ENCODE measurements around the gene PDIA5.

PDIA5 gene

GRCh38 chr3:123047062-123047319 is 19.8 kb upstream of the PDIA5 start:
- Histone ChIP-seq H3K36me3 (ENCODE audit: insufficient read depth, low read length) (no peaks in the 10 kb centered on the region), H3K27ac (no peak overlapping the region), H3K9me3 (ENCODE audit: low read depth, low read length) (no peaks in the 10 kb centered on the region), H3K9ac (ENCODE audit: insufficient read length) (no peak overlapping the region), H3K4me3 (no peak overlapping the region)
- no peak for DNase-seq (ENCODE audit: low read depth, low spot score)
- TF ChIP-seq FOXP2 (optimal IDR thresholded peaks at IDR 0.05; ENCODE audit: control extremely low read depth, extremely low read length, insufficient read depth) = no peak
- no peak for TF ChIP-seq EZH2 (IDR thresholded peaks at IDR 0.05)
- TF ChIP-seq POLR2AphosphoS5 (IDR thresholded peaks at IDR 0.05; ENCODE audit: borderline replicate concordance, low read depth, low read length) = no peak

- Histone ChIP-seq H3K36me3 (ENCODE audit: insufficient read depth, low read length) (no peaks in the 10 kb centered on the region), H3K9me3 (ENCODE audit: low read depth, low read length) (no peaks in the 10 kb centered on the region), H3K27ac (peak overlapping the region; percentile 90), H3K9ac (ENCODE audit: insufficient read length) (peak overlapping the region; percentile 17), H3K4me3 (peak overlapping the region; percentile 46)
- DNase-seq (ENCODE audit: low read depth, low spot score) = peak; percentile 97
- TF ChIP-seq FOXP2 (optimal IDR thresholded peaks at IDR 0.05; ENCODE audit: control extremely low read depth, extremely low read length, insufficient read depth) = peak; percentile 99
- TF ChIP-seq EZH2 (IDR thresholded peaks at IDR 0.05) = no peak
- peak; percentile 59; the same call in 1 of the 2 replicates for TF ChIP-seq POLR2AphosphoS5 (IDR thresholded peaks at IDR 0.05; ENCODE audit: borderline replicate concordance, low read depth, low read length)
Observed at GRCh38 chr3:123048480-123049237, 18.2 kb upstream of the PDIA5 start.

GRCh38 chr3:123050666-123051065 is 16.2 kb upstream of the PDIA5 start:
- no peaks in the 10 kb centered on the region for H3K36me3 ChIP-seq (ENCODE audit: insufficient read depth, low read length)
- H3K4me3 ChIP-seq = peak overlapping the region; percentile 4; the same call in 1 of the 2 replicates
- H3K9me3 ChIP-seq (ENCODE audit: low read depth, low read length) = no peaks in the 10 kb centered on the region
- no peak for TF ChIP-seq FOXP2 (optimal IDR thresholded peaks at IDR 0.05; ENCODE audit: control extremely low read depth, extremely low read length, insufficient read depth)
- TF ChIP-seq POLR2AphosphoS5 (IDR thresholded peaks at IDR 0.05; ENCODE audit: borderline replicate concordance, low read depth, low read length) = no peak
- no peak for TF ChIP-seq EZH2 (IDR thresholded peaks at IDR 0.05)
- DNase-seq (ENCODE audit: low read depth, low spot score) = no peak
- H3K9ac ChIP-seq (ENCODE audit: insufficient read length) = peak overlapping the region; percentile 15
- H3K27ac ChIP-seq = peak overlapping the region; percentile 55

- Histone ChIP-seq H3K4me3 (no peak overlapping the region), H3K36me3 (ENCODE audit: insufficient read depth, low read length) (no peaks in the 10 kb centered on the region), H3K9me3 (ENCODE audit: low read depth, low read length) (no peaks in the 10 kb centered on the region), H3K27ac (no peak overlapping the region), H3K9ac (ENCODE audit: insufficient read length) (no peak overlapping the region)
- no peak for TF ChIP-seq POLR2AphosphoS5 (IDR thresholded peaks at IDR 0.05; ENCODE audit: borderline replicate concordance, low read depth, low read length)
- no peak for DNase-seq (ENCODE audit: low read depth, low spot score)
Observed at GRCh38 chr3:123053107-123053506, 13.7 kb upstream of the PDIA5 start.

GRCh38 chr3:123054109-123054778 is 12.6 kb upstream of the PDIA5 start:
- Histone ChIP-seq H3K4me3 (no peak overlapping the region), H3K9me3 (ENCODE audit: low read depth, low read length) (no peaks in the 10 kb centered on the region), H3K9ac (ENCODE audit: insufficient read length) (no peak overlapping the region), H3K36me3 (ENCODE audit: insufficient read depth, low read length) (no peaks in the 10 kb centered on the region), H3K27ac (no peak overlapping the region)
- no peak for TF ChIP-seq EZH2 (IDR thresholded peaks at IDR 0.05)
- TF ChIP-seq FOXP2 (optimal IDR thresholded peaks at IDR 0.05; ENCODE audit: control extremely low read depth, extremely low read length, insufficient read depth) = no peak
- no peak for TF ChIP-seq POLR2AphosphoS5 (IDR thresholded peaks at IDR 0.05; ENCODE audit: borderline replicate concordance, low read depth, low read length)
- no peak for DNase-seq (ENCODE audit: low read depth, low spot score)

- H3K9ac ChIP-seq (ENCODE audit: insufficient read length) = no peak overlapping the region
- no peak for TF ChIP-seq FOXP2 (optimal IDR thresholded peaks at IDR 0.05; ENCODE audit: control extremely low read depth, extremely low read length, insufficient read depth)
- no peak overlapping the region for H3K27ac ChIP-seq
- H3K36me3 ChIP-seq (ENCODE audit: insufficient read depth, low read length) = no peaks in the 10 kb centered on the region
- no peak overlapping the region for H3K4me3 ChIP-seq
- DNase-seq (ENCODE audit: low read depth, low spot score) = no peak
- H3K9me3 ChIP-seq (ENCODE audit: low read depth, low read length) = no peaks in the 10 kb centered on the region
Observed at GRCh38 chr3:123054931-123055330, 11.9 kb upstream of the PDIA5 start.

GRCh38 chr3:123055352-123055751 is 11.5 kb upstream of the PDIA5 start:
- no peak overlapping the region for H3K4me3 ChIP-seq
- no peaks in the 10 kb centered on the region for H3K36me3 ChIP-seq (ENCODE audit: insufficient read depth, low read length)
- H3K9ac ChIP-seq (ENCODE audit: insufficient read length) = no peak overlapping the region
- no peak for DNase-seq (ENCODE audit: low read depth, low spot score)
- no peak overlapping the region for H3K27ac ChIP-seq
- no peaks in the 10 kb centered on the region for H3K9me3 ChIP-seq (ENCODE audit: low read depth, low read length)
- TF ChIP-seq FOXP2 (optimal IDR thresholded peaks at IDR 0.05; ENCODE audit: control extremely low read depth, extremely low read length, insufficient read depth) (no peak), POLR2AphosphoS5 (IDR thresholded peaks at IDR 0.05; ENCODE audit: borderline replicate concordance, low read depth, low read length) (no peak), EZH2 (IDR thresholded peaks at IDR 0.05) (no peak)

GRCh38 chr3:123058505-123058904 is 8.3 kb upstream of the PDIA5 start:
- H3K4me3 ChIP-seq = no peak overlapping the region
- no peak overlapping the region for H3K9ac ChIP-seq (ENCODE audit: insufficient read length)
- H3K36me3 ChIP-seq (ENCODE audit: insufficient read depth, low read length) = no peaks in the 10 kb centered on the region
- H3K9me3 ChIP-seq (ENCODE audit: low read depth, low read length) = no peaks in the 10 kb centered on the region
- no peak overlapping the region for H3K27ac ChIP-seq
- no peak for DNase-seq (ENCODE audit: low read depth, low spot score)
- TF ChIP-seq POLR2AphosphoS5 (IDR thresholded peaks at IDR 0.05; ENCODE audit: borderline replicate concordance, low read depth, low read length) (no peak), FOXP2 (optimal IDR thresholded peaks at IDR 0.05; ENCODE audit: control extremely low read depth, extremely low read length, insufficient read depth) (no peak), EZH2 (IDR thresholded peaks at IDR 0.05) (no peak)

GRCh38 chr3:123060054-123060453 is 6.8 kb upstream of the PDIA5 start:
- H3K9ac ChIP-seq (ENCODE audit: insufficient read length) = no peak overlapping the region
- TF ChIP-seq EZH2 (IDR thresholded peaks at IDR 0.05) = no peak
- TF ChIP-seq FOXP2 (optimal IDR thresholded peaks at IDR 0.05; ENCODE audit: control extremely low read depth, extremely low read length, insufficient read depth) = no peak
- TF ChIP-seq POLR2AphosphoS5 (IDR thresholded peaks at IDR 0.05; ENCODE audit: borderline replicate concordance, low read depth, low read length) = no peak
- no peak overlapping the region for H3K27ac ChIP-seq
- DNase-seq (ENCODE audit: low read depth, low spot score) = no peak
- no peaks in the 10 kb centered on the region for H3K9me3 ChIP-seq (ENCODE audit: low read depth, low read length)
- H3K36me3 ChIP-seq (ENCODE audit: insufficient read depth, low read length) = no peaks in the 10 kb centered on the region
- no peak overlapping the region for H3K4me3 ChIP-seq

Measured in SK-N-MC (cell line).